GM21576 (cell line): Measurements from ENCODE around the gene SYNDIG1.
"Not testable (repeated sequence)": the region's sequence is repeated elsewhere in the genome, so short reads cannot be mapped to it uniquely, and the experiment has no call there.

ENCODE experiments used
- ATAC-seq: cut with Tn5 transposase; IDR thresholded peaks from one replicate; pipeline ENCODE4 v1.9.1; 2021; ENCODE audit warnings: mild to moderate bottlenecking, moderate library complexity; ENCODE audit not compliant: unreplicated experiment

SYNDIG1 gene

DNA sequence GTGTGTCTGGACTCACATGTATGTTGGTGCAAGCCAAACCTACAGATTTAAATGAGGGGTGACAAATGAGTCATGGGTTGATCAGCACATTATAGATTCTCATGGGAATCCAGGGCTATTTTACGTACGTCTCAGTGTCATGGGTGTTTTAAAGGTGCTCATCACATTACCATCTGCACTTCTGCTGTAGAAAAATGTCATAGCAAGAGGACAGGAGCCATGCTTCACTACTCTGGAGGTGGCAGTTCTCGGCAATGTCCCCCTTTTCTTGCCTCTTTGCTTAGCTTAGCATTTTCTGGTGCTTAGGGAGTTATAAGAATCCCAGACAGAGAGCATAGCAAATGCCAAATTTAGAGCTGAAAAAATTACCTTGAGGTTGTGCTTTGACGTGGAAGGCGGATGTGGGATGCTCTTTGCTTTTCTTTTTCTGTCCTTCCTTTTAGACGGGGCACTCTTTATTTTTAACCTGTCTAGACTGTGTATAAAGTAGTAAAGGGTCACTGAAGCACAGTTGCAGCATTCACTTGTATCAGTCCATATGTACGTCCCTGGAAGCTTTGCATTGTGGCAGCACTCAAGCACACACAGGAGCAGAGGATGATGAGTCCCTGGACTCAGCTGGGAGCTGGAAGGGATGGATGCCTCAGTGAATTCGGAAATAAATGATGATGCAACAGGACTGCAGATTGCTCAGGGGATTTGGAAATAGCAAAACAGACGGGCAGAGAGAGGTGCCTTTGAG lies 139.7 kb downstream of the SYNDIG1 start:
- ATAC-seq: peak; percentile 74

GRCh38 chr20:24609757-24610156 lies 140.3 kb downstream of the SYNDIG1 start:
- no peak for ATAC-seq

GRCh38 chr20:24610341-24611115 lies 141.1 kb downstream of the SYNDIG1 start:
- ATAC-seq: no peak

GRCh38 chr20:24611360-24612140 lies 142.1 kb downstream of the SYNDIG1 start:
- ATAC-seq: no peak

DNA sequence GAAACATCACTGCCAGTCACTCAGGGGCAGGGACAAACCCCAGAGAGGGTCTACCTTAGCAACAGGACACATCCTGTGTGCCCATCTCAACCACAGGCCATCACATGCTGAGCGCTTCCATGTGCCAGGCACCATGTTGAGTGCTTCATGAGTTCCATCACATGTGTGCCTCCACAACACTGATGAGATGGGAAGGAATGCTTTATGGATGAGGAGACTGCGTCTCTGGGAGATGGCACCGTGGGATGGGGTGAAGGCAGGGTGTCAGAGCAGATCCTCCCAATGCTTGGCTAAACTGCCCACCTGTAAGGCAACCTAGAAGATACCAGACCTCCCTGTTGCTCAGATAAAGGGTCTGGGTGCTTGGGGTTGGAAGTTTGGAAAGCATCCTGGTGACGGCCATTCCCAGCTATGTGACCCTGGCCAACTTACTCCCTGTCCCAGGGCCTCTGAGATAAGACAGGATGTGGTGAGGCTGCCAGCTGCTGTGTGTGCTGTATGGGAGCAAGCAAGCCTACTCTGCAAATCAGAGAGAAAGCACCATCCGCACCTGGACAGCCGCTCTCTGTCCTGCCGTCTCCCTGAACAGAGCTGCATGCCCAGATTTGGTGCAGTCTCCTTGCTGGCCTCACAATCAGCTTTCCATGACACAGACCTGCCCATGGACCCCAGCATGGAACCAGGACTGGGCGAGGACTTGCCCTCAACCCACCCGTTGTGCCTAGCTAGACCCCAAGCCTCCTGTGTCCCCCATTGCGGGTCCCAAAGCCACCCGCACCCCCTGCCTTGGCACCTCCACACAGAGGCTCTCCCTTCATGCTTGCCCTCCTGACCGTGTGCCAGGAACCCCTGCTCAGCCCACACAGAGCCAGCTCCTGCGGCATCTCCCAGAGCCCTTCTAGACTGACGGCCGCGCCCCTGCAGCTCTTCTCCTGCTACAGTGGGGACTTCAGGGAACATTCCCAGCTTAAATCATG lies 143.7 kb downstream of the SYNDIG1 start:
- ATAC-seq: no peak

GRCh38 chr20:24614341-24614740 lies 144.9 kb downstream of the SYNDIG1 start:
- no peak for ATAC-seq

GRCh38 chr20:24615353-24615752 lies 145.9 kb downstream of the SYNDIG1 start:
- ATAC-seq: no peak

DNA sequence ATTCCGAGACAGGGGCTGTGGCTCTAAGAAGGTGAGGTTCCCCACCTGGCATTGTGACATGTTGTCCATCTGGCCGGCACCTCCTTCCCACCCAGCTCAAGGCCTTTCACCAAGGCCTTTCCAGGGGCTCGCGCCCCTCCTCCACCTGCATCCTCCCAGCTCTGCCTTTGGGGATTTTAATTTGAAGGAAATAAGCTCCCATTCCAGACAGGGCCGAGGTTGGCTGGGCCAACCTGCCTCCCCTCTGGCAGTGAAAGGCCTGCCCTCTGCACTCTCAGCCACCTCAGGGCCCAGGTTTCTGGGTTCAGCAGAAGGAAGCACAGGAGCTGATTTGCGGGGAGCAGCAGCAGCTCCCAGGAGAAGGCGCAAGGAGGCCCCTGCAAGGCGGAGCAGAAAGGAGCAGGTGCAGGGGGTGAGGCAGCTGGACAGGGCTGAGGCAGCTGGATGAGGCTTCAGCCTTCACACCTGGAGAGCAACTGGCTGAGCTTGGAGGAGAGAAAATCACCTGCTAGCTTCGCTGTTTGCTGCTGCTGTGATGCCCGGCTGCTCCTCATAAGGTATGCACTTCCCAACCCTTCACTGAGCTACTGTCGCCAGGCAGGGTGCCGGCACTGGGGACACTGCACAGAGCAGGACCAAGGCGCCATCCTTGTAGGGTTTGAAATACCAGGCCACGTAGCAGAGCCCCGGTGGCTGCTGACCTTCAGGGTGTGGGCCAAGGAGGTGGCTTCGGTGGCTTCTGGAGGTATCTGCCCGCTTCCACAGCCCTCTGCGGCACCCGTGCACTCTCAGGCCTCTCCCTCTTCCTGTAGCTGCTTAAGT lies 147.0 kb downstream of the SYNDIG1 start:
- no peak for ATAC-seq

GRCh38 chr20:24617080-24617432 lies 147.6 kb downstream of the SYNDIG1 start:
- ATAC-seq: no peak

- ATAC-seq: no peak
Measured at GRCh38 chr20:24617757-24618450, 148.5 kb downstream of the SYNDIG1 start.

DNA sequence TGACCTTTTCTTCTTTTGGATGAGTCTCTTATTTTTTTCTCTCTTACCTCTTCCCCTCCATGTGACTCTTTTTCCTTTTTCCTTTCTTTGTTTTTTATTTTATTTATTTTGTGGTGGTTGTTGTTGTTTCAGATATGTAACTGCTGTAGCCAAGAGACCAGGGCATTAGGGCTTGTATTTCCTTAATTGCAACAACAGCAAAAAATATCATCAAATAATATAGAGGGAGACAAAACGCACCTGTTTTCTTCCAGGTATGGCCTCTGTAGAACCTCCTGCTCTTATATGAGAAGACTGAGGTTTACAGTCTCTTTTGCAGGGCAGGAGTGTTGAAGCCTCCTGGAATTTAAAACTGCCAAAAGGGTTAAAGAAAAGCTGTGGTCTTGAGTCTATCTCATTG lies 149.3 kb downstream of the SYNDIG1 start:
- no peak for ATAC-seq

GRCh38 chr20:24619212-24619611 lies 149.8 kb downstream of the SYNDIG1 start:
- ATAC-seq: peak; percentile 52

GRCh38 chr20:24620937-24621519 lies 151.6 kb downstream of the SYNDIG1 start:
- ATAC-seq: no peak

GRCh38 chr20:24622856-24623255 lies 153.4 kb downstream of the SYNDIG1 start:
- no peak for ATAC-seq

DNA sequence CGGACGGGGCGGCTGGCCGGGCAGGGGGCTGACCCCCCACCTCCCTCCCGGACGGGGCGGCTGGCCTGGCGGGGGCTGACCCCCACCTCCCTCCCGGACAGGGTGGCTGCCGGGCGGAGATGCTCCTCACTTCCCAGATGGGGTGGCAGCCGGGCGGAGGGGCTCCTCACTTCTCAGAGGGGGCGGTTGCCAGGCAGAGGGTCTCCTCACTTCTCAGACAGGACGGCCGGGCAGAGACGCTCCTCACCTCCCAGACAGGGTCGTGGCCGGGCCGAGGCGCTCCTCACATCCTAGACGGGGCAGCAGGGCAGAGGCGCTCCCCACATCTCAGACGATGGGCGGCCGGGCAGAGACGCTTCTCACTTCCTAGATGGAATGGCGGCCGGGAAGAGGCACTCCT lies 156.7 kb downstream of the SYNDIG1 start:
- not testable (repeated sequence) for ATAC-seq

DNA sequence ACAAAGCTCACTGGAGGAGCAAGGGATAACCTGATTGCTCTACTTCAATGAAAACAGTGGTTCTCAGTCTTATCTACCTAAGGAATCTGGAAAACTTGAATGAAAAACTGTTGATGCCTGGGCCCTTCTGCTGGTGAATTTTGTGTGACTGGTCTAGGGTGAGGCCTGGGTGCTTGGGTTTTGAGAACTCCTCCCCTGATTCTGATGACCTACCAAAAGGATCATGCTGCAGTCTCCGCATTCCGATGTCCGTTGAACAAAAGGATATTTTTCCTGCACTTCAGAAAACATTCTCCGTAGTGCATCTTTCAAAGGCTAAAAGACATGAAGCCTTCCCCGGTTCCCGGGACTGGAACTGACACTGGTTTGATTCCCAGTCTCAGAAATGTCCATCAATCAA lies 157.9 kb downstream of the SYNDIG1 start:
- no peak for ATAC-seq

DNA sequence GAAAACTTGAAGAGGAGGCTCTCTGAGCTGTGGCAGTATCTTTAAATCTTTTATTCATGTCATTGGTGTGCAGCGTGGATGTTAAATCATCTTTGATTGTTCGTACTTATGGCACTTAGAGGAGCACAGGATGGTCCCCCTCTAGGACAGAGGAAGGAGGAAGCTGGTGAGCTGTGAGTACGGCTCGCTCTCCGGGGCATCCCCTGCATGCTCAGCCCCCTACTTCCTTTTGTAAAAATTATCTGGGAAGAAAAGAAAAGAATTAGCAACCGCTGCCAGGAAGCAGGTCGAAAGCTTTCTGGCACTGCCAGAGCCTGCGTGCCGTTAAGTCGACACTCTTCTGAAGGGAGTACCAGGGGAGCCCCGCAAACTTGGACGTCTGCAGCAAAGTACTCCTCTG lies 158.5 kb downstream of the SYNDIG1 start:
- no peak for ATAC-seq

- ATAC-seq: no peak
Measured at GRCh38 chr20:24628985-24629384, 159.6 kb downstream of the SYNDIG1 start.

DNA sequence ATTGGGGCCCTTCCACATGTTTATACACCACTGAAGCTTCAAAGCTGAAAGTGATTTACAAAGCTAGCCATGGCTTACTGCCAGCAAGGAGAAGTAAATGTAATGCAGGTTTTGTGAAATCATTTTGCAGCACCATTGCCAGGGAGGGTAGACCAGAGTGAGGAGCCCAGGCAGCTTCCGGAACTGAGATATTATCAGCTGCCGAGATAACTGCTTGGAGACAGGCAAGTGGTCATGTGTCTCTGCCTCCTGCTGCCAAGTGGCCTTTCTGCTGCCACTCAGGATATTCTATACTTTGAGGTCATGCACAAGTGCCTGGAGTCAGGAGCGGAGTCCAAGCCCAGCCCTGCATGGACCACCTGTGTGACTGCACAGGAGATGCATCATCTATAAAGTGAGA lies 160.2 kb downstream of the SYNDIG1 start:
- no peak for ATAC-seq
